GM19043 (cell line): Measurements from ENCODE around the gene LRCOL1.

Experiments
- ATAC-seq: cut with Tn5 transposase; IDR thresholded peaks from one replicate; pipeline ENCODE4 v1.9.1; 2021; ENCODE audit warnings: low read depth; ENCODE audit not compliant: unreplicated experiment

The LRCOL1 gene

GRCh38 chr12:132620113-132620898 lies 9.9 kb upstream of the LRCOL1 start:
- no peak for ATAC-seq

- ATAC-seq: no peak
These were observed 9.2 kb upstream of the LRCOL1 start for GRCh38 chr12:132619386-132620112.

- ATAC-seq: no peak
These were observed 8.6 kb upstream of the LRCOL1 start for GRCh38 chr12:132619071-132619385.

- ATAC-seq: no peak
These were observed 8.3 kb upstream of the LRCOL1 start, which contains the start of gene P2RX2 for GRCh38 chr12:132618683-132619043. TSS of gene P2RX2 (plus strand) at chr12:132618776. CDS start at chr12:132618817, 41 bp downstream.

GRCh38 chr12:132617822-132618682 lies 7.7 kb upstream of the LRCOL1 start:
- no peak for ATAC-seq

GRCh38 chr12:132617135-132617701 lies 6.8 kb upstream of the LRCOL1 start:
- ATAC-seq: no peak

GRCh38 chr12:132615579-132616038 lies 5.2 kb upstream of the LRCOL1 start:
- no peak for ATAC-seq

- no peak for ATAC-seq
These were observed 4.6 kb upstream of the LRCOL1 start for GRCh38 chr12:132614861-132615578.

GRCh38 chr12:132614029-132614428 lies 3.6 kb upstream of the LRCOL1 start:
- no peak for ATAC-seq

GRCh38 chr12:132611620-132612019 lies 1.2 kb upstream of the LRCOL1 start:
- no peak for ATAC-seq

- ATAC-seq: no peak
These were observed 652 bp upstream of the LRCOL1 start for GRCh38 chr12:132610866-132611602.

GRCh38 chr12:132608231-132609171 lies 1.9 kb downstream of the LRCOL1 start:
- no peak for ATAC-seq

GRCh38 chr12:132606927-132607326 lies 3.5 kb downstream of the LRCOL1 start:
- ATAC-seq: no peak

GRCh38 chr12:132606466-132606865 lies 3.9 kb downstream of the LRCOL1 start:
- no peak for ATAC-seq

GRCh38 chr12:132605892-132606291 lies 4.5 kb downstream of the LRCOL1 start:
- no peak for ATAC-seq

- ATAC-seq: no peak
These were observed 5.5 kb downstream of the LRCOL1 start for GRCh38 chr12:132604668-132605441.

GRCh38 chr12:132604151-132604618 lies 6.2 kb downstream of the LRCOL1 start:
- no peak for ATAC-seq
